HG03196 (cell line): ENCODE data around the gene AMIGO1.

Source experiments
- ATAC-seq: cut with Tn5 transposase; IDR thresholded peaks from one replicate; pipeline ENCODE4 v1.9.1; 2021; ENCODE audit not compliant: unreplicated experiment

AMIGO1 gene

DNA sequence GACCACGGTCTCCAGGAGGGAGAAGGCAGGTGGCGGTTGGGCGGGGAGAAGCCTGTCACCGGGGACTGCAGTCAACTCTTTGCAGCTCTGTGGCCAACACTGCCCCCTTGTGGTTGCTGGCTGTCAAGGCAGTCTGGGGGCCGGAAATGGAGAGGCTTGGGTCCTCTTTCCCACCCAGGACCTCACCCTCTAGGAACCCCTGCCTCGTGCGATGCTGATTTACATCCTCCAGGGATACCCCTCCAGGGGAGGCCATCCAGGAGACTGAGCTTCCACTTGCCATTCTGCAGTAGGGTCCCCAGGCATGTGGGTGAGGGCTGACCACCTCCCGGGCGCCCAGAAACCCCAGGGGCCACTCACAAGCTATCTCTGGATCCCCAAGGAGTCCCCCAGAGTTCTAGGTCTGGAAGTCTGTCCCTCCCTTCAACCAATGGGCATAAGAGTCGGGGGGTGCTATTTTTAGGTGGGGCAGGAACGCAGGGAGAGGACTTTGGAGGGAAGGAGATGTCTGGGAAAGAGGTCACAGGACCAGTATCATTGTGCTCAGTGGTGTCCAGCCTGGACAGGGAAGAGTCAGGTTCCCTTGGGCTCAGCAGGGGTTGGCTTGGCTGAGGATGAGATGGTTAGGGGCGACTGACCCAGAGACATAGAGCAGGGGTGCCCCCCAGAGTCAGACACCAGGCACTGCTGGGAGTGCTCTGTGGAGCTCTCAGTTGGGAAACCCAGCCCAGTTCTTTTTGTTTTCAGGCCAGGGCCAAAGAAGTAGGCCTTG is 23.0 kb upstream of the AMIGO1 start:
- peak; percentile 72 for ATAC-seq

DNA sequence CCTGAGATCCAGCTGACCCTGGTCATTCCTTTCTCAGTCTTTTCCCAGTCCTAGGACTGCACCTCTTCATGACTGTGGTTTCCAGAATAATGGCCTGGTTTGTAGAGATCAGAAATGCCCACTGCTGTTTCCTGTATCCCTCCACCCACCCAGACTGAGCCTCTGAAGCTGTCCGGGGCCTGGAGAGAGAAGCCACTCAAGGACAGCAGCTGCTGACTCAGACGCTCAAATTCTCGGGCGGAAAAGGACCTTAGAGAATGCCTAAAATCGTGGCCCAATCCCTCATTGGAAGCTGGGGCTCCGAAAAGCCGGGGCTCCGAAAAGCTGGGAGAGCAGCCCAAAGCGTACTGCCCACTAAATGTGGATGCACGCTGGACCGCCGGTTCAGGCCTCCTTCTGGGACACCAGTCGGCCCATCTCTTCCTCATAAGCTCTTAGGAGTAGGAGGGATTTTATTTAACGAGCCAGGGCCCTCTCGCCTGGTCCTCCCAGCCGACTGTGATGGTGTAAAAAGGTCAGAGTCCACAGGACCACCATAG is 22.4 kb upstream of the AMIGO1 start:
- no peak for ATAC-seq

DNA sequence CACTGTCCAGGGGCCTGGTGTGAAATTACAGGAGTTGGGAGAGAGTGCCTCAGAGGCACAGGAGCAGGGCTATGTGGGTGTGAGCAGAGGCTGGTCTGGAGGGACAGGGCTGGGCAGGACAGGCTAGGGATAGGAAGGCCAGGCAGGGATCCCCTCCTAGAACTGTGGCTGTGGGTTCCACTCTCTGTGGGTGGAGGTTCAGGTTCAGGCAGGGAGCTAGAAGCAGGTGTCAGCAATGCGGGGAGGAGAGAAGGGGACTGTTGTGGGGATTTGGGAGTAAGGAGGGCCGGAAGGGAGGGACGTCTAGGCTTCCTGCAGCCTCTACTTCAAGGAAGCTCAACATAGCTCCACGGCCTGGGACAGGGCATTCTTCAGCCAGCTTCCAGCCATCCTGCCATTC is 21.9 kb upstream of the AMIGO1 start:
- ATAC-seq = no peak

DNA sequence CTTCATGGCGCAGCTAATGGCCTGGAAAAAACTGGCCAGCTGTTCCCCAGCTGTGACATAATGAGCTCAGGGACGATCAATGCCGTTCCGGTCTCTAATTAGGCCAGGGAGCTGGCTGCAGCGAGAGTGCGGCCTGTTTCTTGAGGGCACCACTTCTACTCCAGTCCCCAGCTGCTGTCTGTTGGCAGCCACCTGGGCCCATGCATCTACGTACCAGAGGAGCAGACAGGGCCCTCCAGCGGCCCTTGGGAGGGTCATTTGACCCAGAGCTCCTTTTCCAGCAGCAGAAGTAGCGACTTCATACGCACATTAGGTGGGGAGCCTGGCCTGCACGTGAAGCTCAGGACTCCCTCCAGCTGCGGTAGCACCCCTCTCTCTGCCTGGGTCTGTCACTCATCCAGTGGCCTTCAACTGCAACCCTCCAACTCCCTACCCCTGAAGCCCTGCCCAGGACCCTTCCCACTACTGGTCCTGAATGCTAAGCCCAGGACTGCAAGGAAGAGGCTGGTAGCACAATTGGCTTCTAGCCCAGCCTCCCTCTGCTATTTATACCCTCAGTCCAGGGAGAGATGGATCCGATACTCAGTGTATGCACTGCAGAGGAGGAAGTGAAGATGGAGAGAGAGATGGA is 21.0 kb upstream of the AMIGO1 start:
- no peak for ATAC-seq

DNA sequence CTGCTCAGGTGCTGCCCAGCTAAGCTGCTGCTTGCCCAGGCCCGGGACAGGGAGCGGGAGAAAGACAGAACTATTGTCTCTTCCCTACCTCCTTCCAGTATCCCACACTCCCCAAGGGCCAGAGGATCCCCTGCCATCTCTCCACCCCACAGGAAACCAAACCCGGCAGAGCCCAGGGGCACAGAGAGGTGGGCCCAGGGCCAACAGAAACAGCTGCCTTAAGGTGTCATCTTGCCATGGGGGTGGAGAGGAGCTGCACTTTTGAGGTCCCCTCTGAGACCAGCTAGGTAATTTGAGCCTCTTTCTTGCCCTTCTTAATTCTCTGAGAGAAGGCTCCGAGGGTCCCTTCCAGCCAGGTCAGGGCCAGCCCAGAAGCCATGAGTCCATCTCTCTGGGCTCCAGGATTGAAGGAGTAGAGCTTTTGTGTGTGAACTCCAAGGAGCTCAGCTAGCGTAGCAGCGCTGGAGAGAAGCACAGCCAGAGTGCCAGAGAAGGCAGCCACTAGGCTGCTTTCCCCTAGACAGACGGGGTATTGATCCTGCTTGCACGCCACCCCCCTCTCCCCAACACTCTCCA is 20.4 kb upstream of the AMIGO1 start:
- ATAC-seq = no peak

DNA sequence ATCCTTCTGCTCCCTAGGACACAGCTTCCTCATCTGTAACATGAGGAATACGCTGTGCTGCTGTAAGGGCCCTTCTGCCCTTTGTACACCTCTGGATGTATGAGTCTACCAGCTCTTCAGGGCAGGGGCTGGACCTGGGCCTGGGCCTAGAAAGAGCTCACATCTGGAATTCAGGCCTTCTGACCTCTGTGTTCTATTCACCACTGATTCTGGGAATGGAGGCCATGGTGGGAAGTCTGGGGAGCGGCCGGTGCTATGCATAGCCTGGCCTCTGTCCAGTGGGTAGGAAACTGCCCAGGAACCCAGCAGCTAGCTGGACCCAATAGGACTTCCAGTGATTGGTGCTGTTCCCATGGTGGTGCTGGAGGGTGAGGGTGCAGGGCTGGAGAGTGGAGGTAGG is 19.2 kb upstream of the AMIGO1 start:
- ATAC-seq = no peak

DNA sequence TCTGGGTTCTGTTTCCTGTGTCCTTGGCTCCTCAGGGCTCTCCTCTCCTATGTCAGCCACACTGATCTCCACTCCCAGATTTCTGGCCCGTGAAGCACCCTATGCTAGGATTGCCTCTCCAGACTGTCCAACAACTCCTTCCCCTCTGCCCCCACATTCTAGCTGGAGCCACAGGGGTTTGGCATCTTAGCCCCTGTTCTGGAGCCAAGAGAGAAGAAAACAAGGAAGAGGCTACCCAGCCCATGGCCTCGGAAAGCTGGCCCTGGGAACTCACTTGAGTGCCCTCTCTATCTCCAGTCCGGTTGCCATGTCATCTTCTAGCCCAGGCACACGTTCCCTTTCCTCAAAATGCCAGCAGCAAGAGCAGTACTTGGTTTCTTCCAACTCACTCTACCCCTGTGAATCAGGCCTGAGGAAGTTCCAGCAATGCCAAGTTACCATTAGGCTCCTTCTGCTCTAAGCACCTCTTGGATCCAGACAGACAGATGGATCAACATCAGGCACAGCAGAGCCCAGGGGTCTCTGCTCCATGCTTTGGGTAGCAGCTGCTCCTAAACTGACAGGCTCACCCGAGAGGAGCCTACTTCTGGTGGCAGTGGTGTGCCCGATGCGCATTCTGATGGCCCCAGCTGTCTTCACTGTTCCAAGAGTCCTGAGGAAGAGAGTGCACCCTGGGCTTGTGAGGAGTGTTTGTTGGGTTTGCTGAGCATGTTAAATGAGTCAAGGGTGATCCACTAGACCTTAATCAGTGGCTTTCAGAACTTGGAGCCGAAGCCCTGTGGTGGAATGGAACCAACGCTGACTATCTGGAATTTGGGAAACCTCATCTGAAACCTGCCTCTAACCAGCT is 18.5 kb upstream of the AMIGO1 start:
- ATAC-seq = no peak

DNA sequence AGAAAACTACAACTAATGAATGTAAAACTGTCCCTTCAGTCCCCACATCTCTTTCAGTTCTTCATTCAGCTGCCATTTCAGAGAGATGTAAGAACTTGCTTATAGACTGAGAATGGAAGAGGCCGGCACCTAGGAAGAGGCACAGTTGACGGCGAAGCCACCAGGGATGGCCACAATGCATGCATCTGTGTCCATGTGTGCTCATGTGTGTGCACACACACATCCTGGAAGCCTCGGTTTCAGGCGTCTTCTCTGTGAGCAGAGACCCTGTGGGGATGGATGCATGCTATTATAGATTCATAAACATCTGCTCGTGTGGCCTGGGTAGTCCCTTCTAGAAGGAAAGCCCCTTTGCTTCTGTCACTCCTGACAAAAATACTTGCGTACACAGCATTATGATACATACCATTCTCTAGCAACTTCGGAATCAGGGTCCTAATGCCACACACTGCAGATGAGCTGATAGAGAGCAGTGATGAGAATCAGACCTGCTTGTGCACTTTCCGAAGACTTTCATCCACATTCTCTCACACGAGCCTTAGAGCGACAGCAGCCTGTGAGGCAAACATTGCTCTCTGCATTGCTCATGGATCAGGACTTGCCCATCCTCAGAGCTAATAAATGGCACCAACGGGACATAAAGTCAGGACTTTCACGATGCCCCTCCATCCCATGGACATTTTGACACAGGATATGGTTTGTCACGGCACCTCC is 17.7 kb upstream of the AMIGO1 start:
- ATAC-seq = no peak

DNA sequence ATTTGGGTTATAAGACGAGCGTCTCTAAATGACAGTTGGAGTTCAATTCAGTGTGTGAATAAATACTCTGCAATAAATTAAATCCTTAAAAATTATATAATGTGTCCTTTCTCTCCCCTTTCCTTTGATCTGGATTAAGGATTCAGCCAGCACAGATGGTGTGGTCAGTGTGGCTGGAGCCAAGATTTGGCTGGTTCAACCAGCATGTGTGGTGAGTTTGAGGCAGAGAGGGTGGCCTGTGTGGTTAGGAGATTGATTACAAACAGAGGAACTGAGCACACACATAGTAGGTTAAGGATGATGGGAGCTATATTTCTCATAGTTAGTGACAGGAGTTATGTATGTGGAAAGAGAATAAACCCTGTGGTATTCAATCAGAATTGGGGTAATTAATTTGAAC is 14.2 kb upstream of the AMIGO1 start:
- no peak for ATAC-seq

DNA sequence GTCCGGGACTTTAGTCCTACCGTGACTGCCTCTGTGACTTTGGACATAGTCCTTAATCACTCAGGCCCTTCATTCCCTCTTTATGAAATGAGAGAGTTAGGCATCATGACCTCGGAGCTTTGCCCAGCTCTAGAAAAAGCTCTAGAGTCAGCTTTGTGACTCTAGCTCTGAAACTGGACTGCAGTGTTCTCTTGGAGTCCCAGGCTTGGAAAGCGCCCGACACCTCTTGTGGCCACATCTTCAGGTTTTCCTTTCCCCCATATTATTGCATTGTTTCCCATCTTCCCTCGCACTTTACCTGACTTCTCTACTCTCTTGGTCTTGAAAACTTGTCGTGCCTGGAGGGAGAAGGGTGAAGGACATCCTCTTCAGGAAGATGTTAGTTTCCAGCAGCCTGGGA is 12.5 kb upstream of the AMIGO1 start:
- no peak for ATAC-seq

DNA sequence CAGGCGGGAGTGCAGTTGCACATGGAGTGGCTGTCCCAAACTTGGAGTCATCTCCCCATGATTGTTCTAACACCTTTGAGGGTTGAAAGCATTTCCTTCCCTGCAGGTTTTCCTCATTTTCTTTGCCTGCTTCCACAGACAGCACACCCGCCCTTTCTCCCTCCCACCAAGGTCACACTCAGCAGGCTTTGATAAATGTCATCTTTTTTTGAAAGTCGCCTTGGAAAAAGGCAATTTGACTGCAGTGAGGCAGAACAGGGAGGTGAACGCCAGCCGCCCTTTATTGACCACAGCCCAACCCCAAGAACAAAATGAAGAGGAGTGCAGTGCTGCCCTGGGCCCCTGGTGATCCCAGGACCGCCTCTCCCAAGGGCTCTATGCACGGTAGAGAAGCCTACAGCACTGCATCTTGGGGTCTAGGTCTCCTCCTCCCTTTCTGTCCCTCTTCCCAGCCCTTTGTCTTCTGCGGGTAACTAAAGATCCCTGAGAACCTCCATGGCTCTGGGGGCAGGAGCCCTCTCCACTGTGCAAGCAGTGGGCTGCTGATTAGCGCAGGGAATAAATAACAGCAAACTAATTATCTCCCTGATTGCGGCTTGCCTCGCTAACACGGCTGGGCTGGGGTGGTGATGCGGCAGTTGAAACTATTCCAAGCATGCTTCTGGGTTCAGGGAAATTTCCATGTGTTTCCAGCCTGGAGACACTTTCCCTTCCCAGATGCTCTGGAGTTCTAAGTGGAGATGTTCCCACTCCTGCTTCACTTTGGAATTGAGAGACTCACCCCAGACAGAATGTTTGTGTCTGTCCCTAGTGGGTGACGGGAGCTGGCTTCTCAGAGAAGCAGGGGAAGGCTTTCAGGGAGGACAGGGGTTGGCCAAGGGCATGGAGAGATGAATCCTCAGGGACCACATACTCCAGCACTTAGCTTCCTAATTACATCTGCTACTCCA is 11.8 kb upstream of the AMIGO1 start:
- no peak for ATAC-seq

DNA sequence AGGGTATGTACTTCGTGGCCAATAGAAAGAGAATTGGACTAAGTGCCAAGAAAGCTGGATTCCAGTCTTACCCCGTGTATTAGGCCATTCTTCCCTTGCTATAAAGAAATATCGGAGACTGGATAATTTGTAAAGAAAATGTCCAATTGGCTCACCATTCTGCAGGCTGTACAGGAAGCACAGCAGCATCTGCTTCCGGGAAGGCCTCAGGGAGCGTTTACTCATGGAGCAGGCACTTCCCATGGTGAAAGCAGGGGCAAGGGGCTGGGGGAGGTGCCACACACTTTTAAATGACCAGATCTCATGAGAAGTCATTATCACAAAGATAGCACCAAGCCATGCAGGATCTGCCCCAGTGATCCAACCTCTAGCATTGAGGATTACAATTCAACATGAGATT is 7.8 kb upstream of the AMIGO1 start:
- no peak for ATAC-seq

DNA sequence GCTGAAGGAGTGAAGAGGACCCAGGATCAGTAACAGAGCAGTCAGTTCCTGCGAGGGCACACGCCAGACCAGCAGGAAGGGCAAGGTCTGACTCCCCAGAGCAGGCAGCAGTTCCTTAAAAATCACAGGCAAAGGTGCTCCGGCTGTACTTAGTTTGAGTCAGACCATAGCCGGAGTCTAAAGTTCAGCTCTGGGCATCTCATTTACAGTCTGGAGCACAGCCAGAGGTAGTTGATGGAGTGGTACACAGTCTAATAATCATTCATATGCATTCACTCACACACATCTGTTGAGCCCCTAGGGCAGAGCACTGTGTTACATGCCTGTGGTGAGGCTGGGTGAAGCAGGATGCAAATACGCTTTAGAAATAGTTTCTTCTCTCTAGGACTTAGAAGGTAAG is 7.3 kb upstream of the AMIGO1 start:
- no peak for ATAC-seq

DNA sequence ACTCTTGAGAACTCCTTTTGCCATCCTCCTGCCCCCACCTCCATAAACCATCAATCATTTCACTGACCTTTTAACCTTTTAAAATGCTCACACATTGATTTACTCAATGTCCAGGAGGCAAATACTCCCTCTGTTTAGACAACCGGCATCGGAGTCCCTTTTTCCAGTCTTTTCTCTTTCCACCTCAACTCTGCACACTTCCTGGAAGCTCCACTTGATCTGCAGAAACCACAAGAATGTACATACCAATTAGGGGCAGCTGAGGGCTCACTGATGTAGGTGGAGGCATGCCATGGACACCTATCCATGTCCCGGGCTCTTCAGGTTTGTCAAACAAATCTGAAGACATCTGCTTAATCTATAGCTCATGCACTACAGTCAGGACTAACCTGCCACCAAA is 5.3 kb upstream of the AMIGO1 start:
- ATAC-seq = no peak

DNA sequence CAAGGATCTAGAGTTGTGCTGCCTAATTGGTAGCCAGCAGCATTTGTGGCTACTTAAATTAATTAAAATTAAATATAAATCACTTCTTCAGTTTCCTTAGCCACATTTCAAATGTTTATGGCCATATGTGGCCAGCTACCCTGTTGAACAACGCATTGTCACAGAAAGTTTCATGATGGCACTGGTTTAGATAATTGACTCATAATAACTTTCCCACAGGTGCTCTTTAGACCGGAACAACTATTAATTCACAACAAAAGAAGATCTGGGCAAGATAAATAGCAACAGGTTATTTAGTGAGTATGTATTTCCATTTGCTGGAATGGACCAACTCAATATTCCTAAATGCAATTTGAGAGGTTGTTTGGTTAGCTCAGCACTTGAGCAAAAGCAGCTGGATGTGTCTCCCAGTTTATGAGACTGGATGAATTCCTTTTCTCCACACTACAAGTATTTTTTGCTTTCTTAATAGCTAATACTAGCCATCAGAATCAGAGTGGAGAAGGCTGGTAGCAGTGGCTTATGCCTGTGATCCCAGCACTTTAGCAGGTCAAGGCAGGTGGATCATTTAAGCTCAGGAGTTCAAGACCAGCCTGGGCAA is 3.7 kb upstream of the AMIGO1 start:
- ATAC-seq = no peak

DNA sequence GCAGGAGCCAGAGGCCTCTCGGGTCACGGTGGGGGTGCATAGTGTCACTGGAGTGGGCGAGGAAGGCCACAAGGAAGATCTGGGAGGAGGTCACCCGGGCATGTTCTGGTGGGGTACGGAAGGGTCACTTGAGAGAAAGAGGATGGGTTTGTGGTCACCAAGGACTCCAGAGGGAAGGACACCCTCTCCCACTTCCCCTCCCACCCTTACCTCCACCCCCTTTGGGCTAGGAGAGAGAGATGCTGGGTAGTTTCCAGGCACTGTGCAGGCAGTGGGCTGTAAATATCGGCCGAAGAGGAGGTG is 703 bp downstream of the AMIGO1 start:
- no peak for ATAC-seq

DNA sequence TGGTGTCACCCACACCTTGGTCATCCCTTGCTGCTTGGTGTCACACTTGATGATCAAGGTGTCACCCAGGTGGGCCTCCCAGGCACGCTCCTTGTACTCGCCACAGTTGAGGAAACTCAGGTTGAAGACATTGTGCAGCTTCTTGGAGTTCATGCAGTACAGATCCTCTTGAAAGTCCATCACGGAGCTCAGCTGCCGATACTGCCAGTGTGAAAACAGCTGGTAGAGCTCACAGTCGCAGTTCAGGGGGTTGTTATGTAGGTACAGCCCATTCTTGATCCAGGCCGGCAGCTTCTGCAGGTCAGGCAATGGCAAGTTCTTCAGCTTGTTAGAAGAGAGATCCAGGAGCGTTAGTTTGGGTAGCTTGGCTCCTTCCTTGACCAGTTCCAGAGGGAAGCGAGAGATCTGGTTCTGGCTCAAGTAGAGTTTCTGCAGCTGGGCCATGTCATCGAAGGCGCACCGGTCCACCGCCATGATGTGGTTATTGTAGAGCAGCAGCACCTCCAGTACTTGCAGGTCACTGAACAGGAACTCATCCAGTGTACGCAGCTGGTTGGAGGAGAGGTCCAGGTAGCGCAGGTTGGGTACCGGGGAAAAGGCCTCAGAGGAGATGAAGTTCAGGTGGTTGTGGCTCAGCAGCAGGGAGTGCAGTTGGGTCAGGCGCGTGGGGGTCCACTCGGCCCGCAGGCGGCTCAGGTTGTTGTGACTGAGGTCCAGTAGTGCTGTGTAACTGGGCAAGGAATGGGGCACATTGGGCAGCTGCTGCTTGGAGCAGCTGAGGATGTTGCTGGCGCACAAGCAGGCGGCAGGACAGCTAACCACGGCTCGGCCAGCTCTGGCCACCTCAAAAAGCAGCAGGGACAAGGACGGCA is 1.3 kb downstream of the AMIGO1 start:
- no peak for ATAC-seq

DNA sequence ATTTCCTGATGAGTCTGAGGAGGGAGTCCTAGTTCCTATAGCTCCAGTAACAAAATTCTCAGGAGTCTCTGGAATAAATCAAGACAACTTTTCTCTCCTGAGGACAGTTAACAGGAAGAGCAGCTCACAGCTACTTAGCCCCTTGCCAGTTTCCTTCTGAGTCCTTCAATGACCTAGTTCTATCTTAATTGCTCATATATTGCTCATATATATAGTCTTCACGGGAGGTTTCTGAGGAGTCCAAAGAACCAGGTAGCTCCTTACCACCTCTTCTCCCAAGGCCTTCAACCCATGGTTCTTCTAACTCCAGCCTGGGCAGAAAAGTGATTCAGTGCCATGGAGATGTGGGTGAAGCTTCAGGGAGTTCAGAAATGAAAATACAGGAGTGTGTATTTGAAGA is 4.6 kb downstream of the AMIGO1 start:
- ATAC-seq = no peak
